ENCODE measurements around the gene BEGAIN. TPM values are rescaled to one million over a fixed set of nuclear protein-coding genes. Genes with fewer than 3 reads are reported as not detected.

The BEGAIN gene
- total and polyA plus RNA-seq, 2 donors (not counting 3 experiments of a cell fraction or from before 2014, with no cell fraction given), result 0.49 TPM; not detected in 1

DNA sequence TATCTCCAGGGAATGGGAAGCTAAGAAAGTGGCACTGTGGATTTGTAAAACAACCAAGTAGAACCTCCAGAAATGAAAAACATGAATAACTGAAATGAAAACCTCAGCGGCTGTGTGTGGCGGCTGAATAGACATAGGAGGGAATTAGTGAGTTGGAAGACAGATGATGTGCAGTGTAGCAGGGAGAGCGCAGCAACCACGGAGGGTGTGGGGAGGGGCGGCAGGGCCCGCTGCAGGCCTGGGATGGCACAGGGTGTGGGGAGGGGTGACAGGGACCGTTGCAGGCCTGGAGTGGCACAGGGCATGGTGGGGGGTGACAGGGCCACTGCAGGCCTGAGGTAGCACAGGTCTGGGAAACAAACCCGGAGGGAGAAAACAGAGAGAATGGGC is 51.1 kb downstream of the BEGAIN start:
- no peak for TF ChIP-seq CTCF (IDR thresholded peaks at IDR 0.05; ENCODE audit: extremely low read depth in 1 of 2, insufficient read depth in 1 of 2, low read depth in 1 of 2, low read length in 2 of 2)
- no peak for TF ChIP-seq MYC (IDR thresholded peaks at IDR 0.05; ENCODE audit: low read depth, low read length)
- no peak for TF ChIP-seq JUN (IDR thresholded peaks at IDR 0.05; ENCODE audit: borderline replicate concordance, insufficient read depth, insufficient read length, low read depth)
- no peak for TF ChIP-seq GATA2 (IDR thresholded peaks at IDR 0.05; ENCODE audit: insufficient read depth, insufficient read length, low read depth, low read length)
- TF ChIP-seq MAX (IDR thresholded peaks at IDR 0.05; ENCODE audit: insufficient read depth, insufficient read length), result no peak
- no peak for TF ChIP-seq POLR2AphosphoS5 (IDR thresholded peaks at IDR 0.05; ENCODE audit: insufficient read depth, low read depth, low read length)
- no peak for TF ChIP-seq FOS (IDR thresholded peaks at IDR 0.05; ENCODE audit: borderline replicate concordance, insufficient read depth, low read length)
- TF ChIP-seq EZH2 (IDR thresholded peaks at IDR 0.05; ENCODE audit: borderline replicate concordance, low read depth, low read length, severe bottlenecking), result no peak
- no peak for TF ChIP-seq POLR2A (IDR thresholded peaks at IDR 0.05; ENCODE audit: low read depth, low read length)
- Histone ChIP-seq H4K20me1 (replicated peaks; ENCODE audit: control insufficient read depth, extremely low read depth, insufficient read depth, low read length) (no peaks in the 10 kb centered on the region), H3K27ac (ENCODE audit: insufficient read depth, low read depth, low read length) (no peak overlapping the region), H3K9me1 (replicated peaks; ENCODE audit: control insufficient read depth, extremely low read depth, insufficient read depth, low read length) (no peaks in the 10 kb centered on the region), H3K9me3 (replicated peaks; ENCODE audit: control insufficient read depth, insufficient read depth, low read length) (no peaks in the 10 kb centered on the region), H2AFZ (ENCODE audit: low read depth, low read length) (no peak overlapping the region), H3K27me3 (ENCODE audit: control insufficient read depth in 2 of 2, insufficient read depth in 2 of 2, low read length in 2 of 2) (no peaks in the 10 kb centered on the region), H3K36me3 (ENCODE audit: control insufficient read depth in 2 of 2, extremely low read depth in 1 of 2, insufficient read depth in 2 of 2, low read length in 2 of 2) (no peaks in the 10 kb centered on the region), H3K4me2 (ENCODE audit: insufficient read depth, low read length) (no peak overlapping the region), H3K9ac (replicated peaks; ENCODE audit: extremely low read depth, insufficient read depth, low read length) (no peak overlapping the region), H3K4me1 (ENCODE audit: control insufficient read depth, extremely low read depth, insufficient read depth, low read length) (no peaks in the 10 kb centered on the region), H3K4me3 (replicated peaks in 1 of 3; ENCODE audit: insufficient read depth in 1 of 3, low read depth in 1 of 3, low read length in 3 of 3) (no peak overlapping the region), H3K79me2 (ENCODE audit: control insufficient read depth, insufficient read depth, low read length) (no peaks in the 10 kb centered on the region)
- CTCF ChIA-PET, result no interaction called here
- POLR2A ChIA-PET, result no interaction called here
- no TSS peak for BruUV-seq (replicated peaks)
- no peak for FAIRE-seq
- DNase-seq (ENCODE audit: low read depth, low spot score), result no peak
- dilution Hi-C loops (cut with MboI; ENCODE audit: extremely low pct_ligation_motif_present, low sequenced_read_pairs) (no loop called here), intact Hi-C loops (cut with micrococcal nuclease) (no loop called here)
